ENCODE data around the gene KIAA1328. TPM values are rescaled to one million over a fixed set of nuclear protein-coding genes. Genes with fewer than 3 reads are reported as not detected.

The KIAA1328 gene
- total RNA-seq, 6 experiments from 2014 or later, result 2.0 to 4.5 (median 2.9) TPM

DNA sequence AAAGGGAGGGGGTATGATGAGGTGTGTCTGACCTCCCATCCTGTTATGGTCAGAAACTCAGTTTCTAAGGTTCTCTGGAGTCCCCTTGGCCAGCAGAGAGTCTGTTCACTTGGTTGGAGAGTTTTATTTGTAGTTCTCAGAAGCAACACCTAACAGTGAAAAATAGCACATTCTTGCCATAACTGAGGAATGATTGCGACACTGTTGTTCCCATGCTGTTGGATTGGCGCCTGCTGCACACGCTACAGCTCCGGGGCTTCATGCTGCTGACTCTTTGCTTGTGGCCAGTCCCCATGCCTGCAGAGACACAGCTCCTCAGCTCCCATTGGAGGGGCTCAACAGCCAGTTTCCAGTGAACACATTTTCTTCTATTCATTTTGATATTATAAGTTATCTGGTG is 42.2 kb upstream of the KIAA1328 start:
- Histone ChIP-seq H3K36me3 (no peaks in the 10 kb centered on the region), H3K4me3 (no peak overlapping the region), H3K27ac (no peak overlapping the region), H3K4me1 (no peaks in the 10 kb centered on the region), H3K9me3 (no peaks in the 10 kb centered on the region), H3K27me3 (no peaks in the 10 kb centered on the region)
- TF ChIP-seq, protein P1, sequence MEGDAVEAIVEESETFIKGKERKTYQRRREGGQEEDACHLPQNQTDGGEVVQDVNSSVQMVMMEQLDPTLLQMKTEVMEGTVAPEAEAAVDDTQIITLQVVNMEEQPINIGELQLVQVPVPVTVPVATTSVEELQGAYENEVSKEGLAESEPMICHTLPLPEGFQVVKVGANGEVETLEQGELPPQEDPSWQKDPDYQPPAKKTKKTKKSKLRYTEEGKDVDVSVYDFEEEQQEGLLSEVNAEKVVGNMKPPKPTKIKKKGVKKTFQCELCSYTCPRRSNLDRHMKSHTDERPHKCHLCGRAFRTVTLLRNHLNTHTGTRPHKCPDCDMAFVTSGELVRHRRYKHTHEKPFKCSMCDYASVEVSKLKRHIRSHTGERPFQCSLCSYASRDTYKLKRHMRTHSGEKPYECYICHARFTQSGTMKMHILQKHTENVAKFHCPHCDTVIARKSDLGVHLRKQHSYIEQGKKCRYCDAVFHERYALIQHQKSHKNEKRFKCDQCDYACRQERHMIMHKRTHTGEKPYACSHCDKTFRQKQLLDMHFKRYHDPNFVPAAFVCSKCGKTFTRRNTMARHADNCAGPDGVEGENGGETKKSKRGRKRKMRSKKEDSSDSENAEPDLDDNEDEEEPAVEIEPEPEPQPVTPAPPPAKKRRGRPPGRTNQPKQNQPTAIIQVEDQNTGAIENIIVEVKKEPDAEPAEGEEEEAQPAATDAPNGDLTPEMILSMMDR (IDR thresholded peaks at IDR 0.05), result no peak
- no peak for TF ChIP-seq POLR2A (IDR thresholded peaks at IDR 0.05)
- intact Hi-C loops (cut with DNase I), result no loop called here
- peak in 1 of 3 donors; percentile 27 for DNase-seq
- WGBS (ENCODE audit: insufficient coverage, low coverage, low lambda C conversion rate, missing lambda C conversion rate), result 11% methylated on average over 4 of the region's 4 CpGs
- ATAC-seq, result peak; percentile 57 to 77 (median 68)

DNA sequence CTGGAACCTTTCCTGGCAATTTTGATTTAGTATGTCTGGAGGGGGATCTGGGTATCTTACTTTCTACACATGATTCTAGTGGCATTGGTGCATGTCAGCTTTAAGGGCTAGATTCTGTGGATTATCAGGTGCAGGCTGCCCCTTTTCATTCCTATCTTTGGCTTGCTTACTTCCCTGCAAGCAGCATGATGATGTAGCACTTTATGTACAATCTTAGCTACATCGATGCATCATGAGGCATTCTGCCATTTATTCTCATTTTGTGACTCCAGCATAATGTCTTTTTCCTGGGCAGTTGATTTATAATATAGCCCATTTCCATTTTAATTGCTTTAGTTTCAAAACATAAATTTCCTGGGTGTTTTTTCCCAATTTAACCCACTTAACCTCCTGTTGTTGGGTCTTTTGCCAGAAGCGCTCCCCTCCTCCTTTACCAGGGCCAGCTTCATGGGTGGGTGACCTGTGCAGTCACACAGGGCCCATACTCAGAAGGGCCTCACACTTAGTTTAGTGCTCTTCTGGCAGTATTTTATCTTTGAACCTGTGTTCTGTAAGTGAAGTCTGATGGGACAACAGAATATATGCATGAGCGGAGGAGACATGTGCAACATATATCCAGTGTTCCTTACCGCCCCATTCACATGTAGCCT is 36.2 kb upstream of the KIAA1328 start:
- 93% methylated on average over 4 of the region's 4 CpGs for WGBS (ENCODE audit: insufficient coverage, low coverage, low lambda C conversion rate, missing lambda C conversion rate)
- Histone ChIP-seq H3K4me3 (no peak overlapping the region), H3K36me3 (peaks cover 0 to 17% (median 1%) of the 10 kb centered on the region in 4 donors), H3K4me1 (no peaks in the 10 kb centered on the region), H3K27me3 (no peaks in the 10 kb centered on the region), H3K9me3 (no peaks in the 10 kb centered on the region), H3K27ac (no peak overlapping the region)
- DNase-seq (no peak), ATAC-seq (no peak)
- no peak for TF ChIP-seq POLR2A (IDR thresholded peaks at IDR 0.05)
- TF ChIP-seq, protein P1 (IDR thresholded peaks at IDR 0.05), result no peak
- intact Hi-C loops (cut with DNase I), result no loop called here

DNA sequence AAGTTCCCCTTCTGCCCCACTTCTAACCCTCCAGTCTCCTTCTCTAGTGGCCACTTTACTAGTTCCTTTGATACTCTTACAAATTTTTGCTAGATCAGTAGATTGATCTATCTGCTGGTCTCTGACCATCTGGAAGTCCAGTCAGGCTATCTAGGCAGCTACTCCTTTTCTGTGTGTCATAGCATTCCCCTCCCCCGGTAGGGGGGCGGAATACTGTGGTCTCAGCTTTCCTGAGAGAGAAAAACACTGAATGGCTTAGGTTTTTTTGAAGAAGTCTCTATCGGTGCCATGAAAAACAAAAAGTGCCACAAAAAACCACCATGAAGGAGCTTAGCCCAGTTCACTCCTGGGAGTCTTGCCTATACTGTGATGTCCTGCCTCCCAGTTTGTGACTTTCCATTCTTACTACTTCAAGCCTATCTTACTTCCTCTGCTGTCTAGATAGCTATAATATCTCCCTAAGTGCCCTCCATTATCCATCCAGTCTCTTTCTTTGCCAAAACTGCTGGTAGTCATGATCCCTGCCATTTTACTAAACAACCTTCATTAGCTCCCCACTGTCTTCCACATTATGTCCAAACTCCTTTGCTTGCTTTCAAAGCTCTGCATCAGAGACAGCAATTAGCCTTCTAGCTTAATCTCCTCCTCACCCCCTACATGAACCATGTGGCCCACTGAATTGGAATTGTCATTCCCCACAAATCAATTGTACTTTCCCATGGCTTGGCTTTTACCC is 30.0 kb upstream of the KIAA1328 start:
- intact Hi-C loops (cut with DNase I), result no loop called here
- no peak overlapping the region for H3K4me3 ChIP-seq
- ATAC-seq (no peak), DNase-seq (no peak)
- 93% methylated on average over 3 of the region's 3 CpGs for WGBS (ENCODE audit: insufficient coverage, low coverage, low lambda C conversion rate, missing lambda C conversion rate)
- H3K4me1 ChIP-seq, result no peaks in the 10 kb centered on the region
- no peak overlapping the region for H3K27ac ChIP-seq
- H3K9me3 ChIP-seq, result no peaks in the 10 kb centered on the region
- H3K27me3 ChIP-seq, result no peaks in the 10 kb centered on the region
- TF ChIP-seq, protein P1 (IDR thresholded peaks at IDR 0.05), result no peak
- TF ChIP-seq POLR2A (IDR thresholded peaks at IDR 0.05), result no peak
- peaks cover 0 to 23% (median 1%) of the 10 kb centered on the region in 4 donors for H3K36me3 ChIP-seq

DNA sequence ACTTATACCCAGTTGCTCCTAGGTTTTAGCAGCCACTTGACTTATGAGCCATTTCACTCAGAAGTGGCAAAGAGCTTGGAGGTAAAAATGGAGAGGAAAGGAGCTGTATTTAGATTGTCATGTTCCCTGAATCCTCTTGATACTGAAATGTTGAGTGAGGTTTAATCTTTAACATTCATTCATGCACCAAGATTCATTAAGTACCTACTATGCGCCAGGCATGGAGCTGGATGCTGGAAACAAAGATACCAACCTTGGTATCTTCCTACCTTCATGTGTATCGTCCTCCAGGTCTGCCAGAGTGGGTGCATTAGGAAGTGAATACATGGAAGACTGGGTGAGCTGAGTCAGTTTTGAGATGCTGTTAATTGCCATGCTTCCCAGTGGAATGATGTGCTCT is 23.8 kb upstream of the KIAA1328 start:
- Histone ChIP-seq H3K27ac (no peak overlapping the region), H3K4me3 (no peak overlapping the region), H3K36me3 (peaks cover 0 to 15% (median 2%) of the 10 kb centered on the region in 4 donors), H3K9me3 (no peaks in the 10 kb centered on the region), H3K27me3 (no peaks in the 10 kb centered on the region), H3K4me1 (no peaks in the 10 kb centered on the region)
- intact Hi-C loops (cut with DNase I), result no loop called here
- no peak for TF ChIP-seq POLR2A (IDR thresholded peaks at IDR 0.05)
- TF ChIP-seq, protein P1 (IDR thresholded peaks at IDR 0.05), result no peak
- WGBS (ENCODE audit: insufficient coverage, low coverage, low lambda C conversion rate, missing lambda C conversion rate), result 100% methylated on average over 2 of the region's 2 CpGs
- DNase-seq (no peak), ATAC-seq (no peak)

Measured in right lobe of liver (tissue), 6 donors.